H1 (cell line): ENCODE data around the gene NTPCR.

Experiments used
- CHD1 ChIP-seq: IDR thresholded peaks from 2 replicates; pipeline ENCODE4 v1.6.1; 2012; ENCODE audit warnings: low read depth, low read length, improper control_type of control experiment
- EGR1 ChIP-seq: IDR thresholded peaks from 2 replicates; pipeline ENCODE4 v1.6.1; 2011; ENCODE audit warnings: low read depth, low read length, borderline replicate concordance
- GABPA ChIP-seq: IDR thresholded peaks from 2 replicates; pipeline ENCODE4 v1.6.1; 2011; ENCODE audit warnings: mild to moderate bottlenecking, low read length, moderate library complexity, borderline replicate concordance; ENCODE audit not compliant: insufficient read depth
- JUND ChIP-seq: IDR thresholded peaks from 2 replicates; pipeline ENCODE4 v1.6.1; 2011; ENCODE audit warnings: mild to moderate bottlenecking, improper control_type of control experiment, low read length
- KDM1A ChIP-seq: fragments of 200-600, 300-600 bp; sonication (generic); IDR thresholded peaks from 2 replicates; pipeline ENCODE4 v1.7.1; 2016; ENCODE audit warnings: mild to moderate bottlenecking, low read length, borderline replicate concordance
- RAD21 ChIP-seq, 2 experiments: IDR thresholded peaks in 1 of 2; conservative IDR thresholded peaks in 1 of 2; 2 replicates each; pipeline ENCODE4 v1.6.1; 2011; ENCODE audit warnings: low read depth in 2 of 2, low read length in 2 of 2, improper control_type of control experiment in 1 of 2, inconsistent platforms in 1 of 2, mild to moderate bottlenecking in 1 of 2, moderate library complexity in 1 of 2
- SP2 ChIP-seq: IDR thresholded peaks from 2 replicates; pipeline ENCODE4 v1.6.1; 2012; ENCODE audit warnings: mild to moderate bottlenecking, low read length, inconsistent platforms
- TAF7 ChIP-seq: optimal IDR thresholded peaks from 2 replicates; pipeline ENCODE3; 2011; ENCODE audit warnings: low read depth, mild to moderate bottlenecking, inconsistent platforms, low read length, moderate library complexity, borderline replicate concordance
- TEAD4 ChIP-seq: IDR thresholded peaks from 2 replicates; pipeline ENCODE4 v1.6.1; 2012; ENCODE audit warnings: low read depth, low read length, inconsistent platforms, mixed read lengths
- TF ChIP-seq, protein P1 (sequence below), 3 experiments: IDR thresholded peaks; 1 replicate in 2 of 3; 2 replicates in 1 of 3; pipeline versions ENCODE4 v1.5.1 to v1.6.1; 2011; ENCODE audit warnings: low read length in 3 of 3, mild to moderate bottlenecking in 3 of 3, inconsistent platforms in 2 of 3, low read depth in 1 of 3, moderate library complexity in 1 of 3; ENCODE audit not compliant: insufficient read depth in 1 of 3; ENCODE audit errors: control extremely low read depth in 1 of 3

DNA sequence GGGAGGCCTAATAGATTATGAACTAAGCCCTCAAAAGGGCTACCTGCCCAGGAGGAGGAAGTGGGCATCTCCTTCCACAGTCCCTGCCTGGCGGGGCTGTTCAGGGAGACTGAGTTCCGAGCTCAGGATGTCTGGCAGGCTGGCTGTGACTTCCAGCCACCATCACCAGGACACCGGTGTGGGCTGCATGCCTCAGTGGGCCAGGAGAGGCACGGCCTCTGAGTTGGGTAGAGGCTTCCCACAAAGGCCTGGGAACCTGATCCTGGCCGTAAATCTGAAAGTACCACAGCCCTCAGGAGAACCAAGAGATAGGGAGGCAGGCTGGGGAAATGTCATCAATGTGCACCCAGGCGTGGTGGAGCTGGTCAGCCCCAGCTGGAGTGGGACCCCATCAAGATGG lies 29.1 kb downstream of the NTPCR start:
- TF ChIP-seq CHD1 (no peak), GABPA (no peak), EGR1 (no peak), TEAD4 (no peak), KDM1A (no peak), SP2 (no peak), JUND (no peak), RAD21 (IDR thresholded peaks at IDR 0.05 in 1 of 2, conservative IDR thresholded peaks at IDR 0.05 in 1 of 2; ENCODE audit: low read depth in 2 of 2, low read length in 2 of 2) (no peak), TAF7 (no peak)
- TF ChIP-seq, protein P1, sequence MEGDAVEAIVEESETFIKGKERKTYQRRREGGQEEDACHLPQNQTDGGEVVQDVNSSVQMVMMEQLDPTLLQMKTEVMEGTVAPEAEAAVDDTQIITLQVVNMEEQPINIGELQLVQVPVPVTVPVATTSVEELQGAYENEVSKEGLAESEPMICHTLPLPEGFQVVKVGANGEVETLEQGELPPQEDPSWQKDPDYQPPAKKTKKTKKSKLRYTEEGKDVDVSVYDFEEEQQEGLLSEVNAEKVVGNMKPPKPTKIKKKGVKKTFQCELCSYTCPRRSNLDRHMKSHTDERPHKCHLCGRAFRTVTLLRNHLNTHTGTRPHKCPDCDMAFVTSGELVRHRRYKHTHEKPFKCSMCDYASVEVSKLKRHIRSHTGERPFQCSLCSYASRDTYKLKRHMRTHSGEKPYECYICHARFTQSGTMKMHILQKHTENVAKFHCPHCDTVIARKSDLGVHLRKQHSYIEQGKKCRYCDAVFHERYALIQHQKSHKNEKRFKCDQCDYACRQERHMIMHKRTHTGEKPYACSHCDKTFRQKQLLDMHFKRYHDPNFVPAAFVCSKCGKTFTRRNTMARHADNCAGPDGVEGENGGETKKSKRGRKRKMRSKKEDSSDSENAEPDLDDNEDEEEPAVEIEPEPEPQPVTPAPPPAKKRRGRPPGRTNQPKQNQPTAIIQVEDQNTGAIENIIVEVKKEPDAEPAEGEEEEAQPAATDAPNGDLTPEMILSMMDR (IDR thresholded peaks at IDR 0.05; ENCODE audit: control extremely low read depth in 1 of 3, insufficient read depth in 1 of 3, low read depth in 1 of 3, low read length in 3 of 3) = no peak
